ENCODE measurements around the gene CDC6.

CDC6 gene

GRCh38 chr17:40314584-40314956 lies 26.9 kb downstream of the CDC6 start:
- ChIA-PET POLR2A (interaction anchor here (0.6 to 4.0 kb wide), 5 partner anchors 9 to 39 kb away, joined by 3 to 33 read pairs (median 3); no protein-coding TSS in a partner anchor), CTCF (interaction anchor here (1.2 to 4.1 kb wide), 2 partner anchors 12 to 162 kb away, joined by 4 to 30 read pairs; no protein-coding TSS in a partner anchor)
- Histone ChIP-seq H3K4me1 (ENCODE audit: control insufficient read depth, insufficient read depth, low read length) (peaks cover 22% of the 10 kb centered on the region), H3K4me3 (ENCODE audit: low read depth, low read length) (no peak overlapping the region), H3K27ac (ENCODE audit: extremely low read depth, low read depth, low read length) (no peak overlapping the region), H3K36me3 (ENCODE audit: control insufficient read depth in 2 of 2, insufficient read depth in 1 of 2, low read length in 2 of 2) (no peaks in the 10 kb centered on the region), H3K9me3 (ENCODE audit: control insufficient read depth, insufficient read depth, low read depth, low read length) (no peaks in the 10 kb centered on the region)
- peak; percentile 44; the same call in 1 of the 2 replicates for TF ChIP-seq ZBTB44 (tag by site-specific recombination; IDR thresholded peaks at IDR 0.05)
- no peak; the same call in 1 of the 2 replicates for TF ChIP-seq ZNF394 (tag by site-specific recombination; IDR thresholded peaks at IDR 0.05; ENCODE audit: borderline replicate concordance)
- TF ChIP-seq HIC1 (tag by site-specific recombination; IDR thresholded peaks at IDR 0.05), result peak; percentile 92
- no peak for TF ChIP-seq ZNF266 (tag by site-specific recombination; IDR thresholded peaks at IDR 0.05; ENCODE audit: low read depth)
- TF ChIP-seq ZEB2 (tag by site-specific recombination; IDR thresholded peaks at IDR 0.05), result peak; percentile 97
- peak; percentile 60; the same call in 1 of the 2 replicates for TF ChIP-seq ZFP69B (tag by site-specific recombination; IDR thresholded peaks at IDR 0.05)
- TF ChIP-seq BCL11A (tag by site-specific recombination; IDR thresholded peaks at IDR 0.05; ENCODE audit: low read depth), result peak; percentile 90; the same call in 1 of the 2 replicates
- peak; percentile 48; the same call in 1 of the 2 replicates for TF ChIP-seq ZNF2 (tag by site-specific recombination; IDR thresholded peaks at IDR 0.05)
- TF ChIP-seq KLF9 (tag by site-specific recombination; IDR thresholded peaks at IDR 0.05; ENCODE audit: low read depth), result peak; percentile 46
- TF ChIP-seq MZF1 (tag by site-specific recombination; IDR thresholded peaks at IDR 0.05; ENCODE audit: borderline replicate concordance), result no peak
- TF ChIP-seq KLF8 (tag by site-specific recombination; IDR thresholded peaks at IDR 0.05), result peak; percentile 77
- TF ChIP-seq ZFP37 (tag by site-specific recombination; IDR thresholded peaks at IDR 0.05), result peak; percentile 88
- TF ChIP-seq ZNF391 (tag by site-specific recombination; IDR thresholded peaks at IDR 0.05; ENCODE audit: borderline replicate concordance, low read depth), result peak; percentile 53; the same call in 1 of the 2 replicates
- no peak for TF ChIP-seq EGR2 (tag by site-specific recombination; IDR thresholded peaks at IDR 0.05; ENCODE audit: low read depth)
- TF ChIP-seq ZNF677 (tag by site-specific recombination; IDR thresholded peaks at IDR 0.05), result peak; percentile 74
- TF ChIP-seq ZNF521 (tag by site-specific recombination; IDR thresholded peaks at IDR 0.05), result no peak
- no peak for TF ChIP-seq ZBTB49 (tag by site-specific recombination; IDR thresholded peaks at IDR 0.05; ENCODE audit: low read depth)
- TF ChIP-seq ZNF398 (tag by site-specific recombination; IDR thresholded peaks at IDR 0.05), result peak; percentile 24
- peak; percentile 79; the same call in 1 of the 2 replicates for TF ChIP-seq ZBTB7A (tag by site-specific recombination; IDR thresholded peaks at IDR 0.05; ENCODE audit: low read depth)
- TF ChIP-seq ZNF645 (tag by site-specific recombination; IDR thresholded peaks at IDR 0.05), result no peak
- no peak for TF ChIP-seq ZNF157 (tag by site-specific recombination; IDR thresholded peaks at IDR 0.05)
- TF ChIP-seq SP7 (tag by site-specific recombination; IDR thresholded peaks at IDR 0.05), result peak; percentile 93
- no peak for TF ChIP-seq ZNF610 (tag by site-specific recombination; IDR thresholded peaks at IDR 0.05; ENCODE audit: borderline replicate concordance)
- 0 out of 2 replicates have a peak, but pooled peaks have one; percentile 54 for TF ChIP-seq ZNF473 (tag by site-specific recombination; IDR thresholded peaks at IDR 0.05)
- peak; percentile 84 for TF ChIP-seq KLF17 (tag by site-specific recombination; IDR thresholded peaks at IDR 0.05)
- no peak for TF ChIP-seq REPIN1 (tag by site-specific recombination; IDR thresholded peaks at IDR 0.05; ENCODE audit: low read depth)

All from HEK293 (cell line).